MM.1S (cell line): ENCODE measurements around the gene HSPA1B.

Source experiments
- EZH2phosphoT487 ChIP-seq: fragments of 300-600 bp; sonication (generic); IDR thresholded peaks from 2 replicates; pipeline ENCODE4 v1.6.1; 2018; ENCODE audit warnings: antibody characterized with exemption, low read length
- TF ChIP-seq, protein P1 (sequence below): fragments of 300-600 bp; sonication (generic); IDR thresholded peaks from 2 replicates; pipeline ENCODE4 v1.5.1; 2016; ENCODE audit warnings: antibody characterized with exemption, low read length, mixed read lengths

DNA sequence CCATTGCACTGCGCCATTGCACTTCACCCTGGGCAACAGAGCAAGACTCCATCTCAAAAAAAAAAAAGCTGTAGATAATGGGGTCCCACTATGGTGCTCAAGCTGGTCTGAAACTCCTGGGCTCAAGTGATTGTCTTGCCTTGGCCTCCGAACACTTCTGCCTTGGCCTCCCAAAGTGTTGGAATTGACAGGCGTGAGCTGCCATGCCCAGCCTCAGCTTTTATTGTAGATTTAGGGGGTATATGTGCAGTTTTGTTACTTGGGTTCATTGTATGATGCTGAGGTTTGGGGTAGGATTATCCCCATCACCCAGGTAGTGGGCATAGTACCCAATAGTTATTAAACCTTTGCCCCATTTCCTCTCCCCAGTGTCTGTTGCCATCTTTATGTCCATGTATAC lies 11.4 kb downstream of the HSPA1B start:
- TF ChIP-seq, protein P1, sequence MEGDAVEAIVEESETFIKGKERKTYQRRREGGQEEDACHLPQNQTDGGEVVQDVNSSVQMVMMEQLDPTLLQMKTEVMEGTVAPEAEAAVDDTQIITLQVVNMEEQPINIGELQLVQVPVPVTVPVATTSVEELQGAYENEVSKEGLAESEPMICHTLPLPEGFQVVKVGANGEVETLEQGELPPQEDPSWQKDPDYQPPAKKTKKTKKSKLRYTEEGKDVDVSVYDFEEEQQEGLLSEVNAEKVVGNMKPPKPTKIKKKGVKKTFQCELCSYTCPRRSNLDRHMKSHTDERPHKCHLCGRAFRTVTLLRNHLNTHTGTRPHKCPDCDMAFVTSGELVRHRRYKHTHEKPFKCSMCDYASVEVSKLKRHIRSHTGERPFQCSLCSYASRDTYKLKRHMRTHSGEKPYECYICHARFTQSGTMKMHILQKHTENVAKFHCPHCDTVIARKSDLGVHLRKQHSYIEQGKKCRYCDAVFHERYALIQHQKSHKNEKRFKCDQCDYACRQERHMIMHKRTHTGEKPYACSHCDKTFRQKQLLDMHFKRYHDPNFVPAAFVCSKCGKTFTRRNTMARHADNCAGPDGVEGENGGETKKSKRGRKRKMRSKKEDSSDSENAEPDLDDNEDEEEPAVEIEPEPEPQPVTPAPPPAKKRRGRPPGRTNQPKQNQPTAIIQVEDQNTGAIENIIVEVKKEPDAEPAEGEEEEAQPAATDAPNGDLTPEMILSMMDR: no peak
- no peak for TF ChIP-seq EZH2phosphoT487
